Measurements from ENCODE around the gene HMGCL. TPM values are rescaled to one million over a fixed set of nuclear protein-coding genes. Genes with fewer than 3 reads are reported as not detected.

Gene HMGCL
- total RNA-seq, 1 experiment from 2014 or later, result 30.8 TPM

DNA sequence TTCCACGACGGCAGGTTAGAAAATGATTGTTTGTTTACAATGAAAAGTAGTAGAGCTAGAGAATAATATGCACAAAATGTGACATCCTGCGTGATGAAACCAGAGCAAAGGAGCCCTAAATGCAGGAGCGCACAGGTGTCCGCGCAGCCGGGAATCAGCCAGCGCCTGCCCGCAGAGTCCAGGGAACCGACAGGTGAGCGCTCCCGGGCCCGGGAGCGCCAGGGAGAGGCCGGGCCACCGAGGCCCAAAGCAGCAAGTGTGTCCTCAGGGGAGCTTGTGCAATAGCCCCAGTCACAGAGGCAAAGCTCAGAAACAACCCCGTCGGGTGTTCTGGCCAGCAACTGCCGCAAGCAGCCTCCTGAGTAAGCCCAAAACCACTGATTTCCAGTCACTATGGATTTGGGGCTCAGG lies 23.9 kb downstream of the HMGCL start:
- no peak for ATAC-seq
- peak overlapping the region; percentile 86 to 89 for H3K4me3 ChIP-seq (ENCODE audit: low read depth in 2 of 2, low read length in 2 of 2)
- peak overlapping the region; percentile 93 for H3K27ac ChIP-seq (ENCODE audit: low read length)
- H3K36me3 ChIP-seq (ENCODE audit: control insufficient read depth, insufficient read depth, low read length), result peaks cover 8% of the 10 kb centered on the region; the same call in 1 of the 2 replicates
- ChIA-PET CTCF (interaction anchor here (0.6 to 1.2 kb wide), 3 partner anchors 10 to 115 kb away, joined by 4 read pairs; partner anchors contain the start of gene PITHD1), POLR2A (interaction anchor here (0.6 to 0.7 kb wide), 2 partner anchors 54 to 67 kb away, joined by 3 read pairs; no protein-coding TSS in a partner anchor)
- no peaks in the 10 kb centered on the region for H3K9me3 ChIP-seq (ENCODE audit: control insufficient read depth, insufficient read depth, low read depth, low read length)
- peaks cover 27% of the 10 kb centered on the region for H3K4me1 ChIP-seq (ENCODE audit: control insufficient read depth, insufficient read depth, low read length)
- intact Hi-C loops (cut with micrococcal nuclease; ENCODE audit: unreplicated experiment), result no loop called here
- TF ChIP-seq TCF7L2 (IDR thresholded peaks at IDR 0.05; ENCODE audit: low read depth, low read length), result no peak
- TF ChIP-seq, protein P1, sequence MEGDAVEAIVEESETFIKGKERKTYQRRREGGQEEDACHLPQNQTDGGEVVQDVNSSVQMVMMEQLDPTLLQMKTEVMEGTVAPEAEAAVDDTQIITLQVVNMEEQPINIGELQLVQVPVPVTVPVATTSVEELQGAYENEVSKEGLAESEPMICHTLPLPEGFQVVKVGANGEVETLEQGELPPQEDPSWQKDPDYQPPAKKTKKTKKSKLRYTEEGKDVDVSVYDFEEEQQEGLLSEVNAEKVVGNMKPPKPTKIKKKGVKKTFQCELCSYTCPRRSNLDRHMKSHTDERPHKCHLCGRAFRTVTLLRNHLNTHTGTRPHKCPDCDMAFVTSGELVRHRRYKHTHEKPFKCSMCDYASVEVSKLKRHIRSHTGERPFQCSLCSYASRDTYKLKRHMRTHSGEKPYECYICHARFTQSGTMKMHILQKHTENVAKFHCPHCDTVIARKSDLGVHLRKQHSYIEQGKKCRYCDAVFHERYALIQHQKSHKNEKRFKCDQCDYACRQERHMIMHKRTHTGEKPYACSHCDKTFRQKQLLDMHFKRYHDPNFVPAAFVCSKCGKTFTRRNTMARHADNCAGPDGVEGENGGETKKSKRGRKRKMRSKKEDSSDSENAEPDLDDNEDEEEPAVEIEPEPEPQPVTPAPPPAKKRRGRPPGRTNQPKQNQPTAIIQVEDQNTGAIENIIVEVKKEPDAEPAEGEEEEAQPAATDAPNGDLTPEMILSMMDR (IDR thresholded peaks at IDR 0.05), result no peak
- TF ChIP-seq, protein P2, sequence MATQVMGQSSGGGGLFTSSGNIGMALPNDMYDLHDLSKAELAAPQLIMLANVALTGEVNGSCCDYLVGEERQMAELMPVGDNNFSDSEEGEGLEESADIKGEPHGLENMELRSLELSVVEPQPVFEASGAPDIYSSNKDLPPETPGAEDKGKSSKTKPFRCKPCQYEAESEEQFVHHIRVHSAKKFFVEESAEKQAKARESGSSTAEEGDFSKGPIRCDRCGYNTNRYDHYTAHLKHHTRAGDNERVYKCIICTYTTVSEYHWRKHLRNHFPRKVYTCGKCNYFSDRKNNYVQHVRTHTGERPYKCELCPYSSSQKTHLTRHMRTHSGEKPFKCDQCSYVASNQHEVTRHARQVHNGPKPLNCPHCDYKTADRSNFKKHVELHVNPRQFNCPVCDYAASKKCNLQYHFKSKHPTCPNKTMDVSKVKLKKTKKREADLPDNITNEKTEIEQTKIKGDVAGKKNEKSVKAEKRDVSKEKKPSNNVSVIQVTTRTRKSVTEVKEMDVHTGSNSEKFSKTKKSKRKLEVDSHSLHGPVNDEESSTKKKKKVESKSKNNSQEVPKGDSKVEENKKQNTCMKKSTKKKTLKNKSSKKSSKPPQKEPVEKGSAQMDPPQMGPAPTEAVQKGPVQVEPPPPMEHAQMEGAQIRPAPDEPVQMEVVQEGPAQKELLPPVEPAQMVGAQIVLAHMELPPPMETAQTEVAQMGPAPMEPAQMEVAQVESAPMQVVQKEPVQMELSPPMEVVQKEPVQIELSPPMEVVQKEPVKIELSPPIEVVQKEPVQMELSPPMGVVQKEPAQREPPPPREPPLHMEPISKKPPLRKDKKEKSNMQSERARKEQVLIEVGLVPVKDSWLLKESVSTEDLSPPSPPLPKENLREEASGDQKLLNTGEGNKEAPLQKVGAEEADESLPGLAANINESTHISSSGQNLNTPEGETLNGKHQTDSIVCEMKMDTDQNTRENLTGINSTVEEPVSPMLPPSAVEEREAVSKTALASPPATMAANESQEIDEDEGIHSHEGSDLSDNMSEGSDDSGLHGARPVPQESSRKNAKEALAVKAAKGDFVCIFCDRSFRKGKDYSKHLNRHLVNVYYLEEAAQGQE (IDR thresholded peaks at IDR 0.05; ENCODE audit: insufficient read depth in 1 of 2, low read depth in 2 of 2, low read length in 1 of 2), result no peak
- no peak for TF ChIP-seq SIN3A (IDR thresholded peaks at IDR 0.05; ENCODE audit: borderline replicate concordance, insufficient read depth, low read depth, low read length)
- no peak for TF ChIP-seq POLR2AphosphoS5 (IDR thresholded peaks at IDR 0.05; ENCODE audit: low read depth, low read length)
- no peak for DNase-seq (ENCODE audit: low read depth, low spot score)
- no peaks in the 10 kb centered on the region for H3K27me3 ChIP-seq (ENCODE audit: control insufficient read depth, insufficient read depth, low read length)
- in situ Hi-C loops (cut with HindIII; ENCODE audit: low pct_unique_long_range_greater_than_20kb, low sequenced_read_pairs), result no loop called here
- no TSS peak for BruUV-seq (replicated peaks)

DNA sequence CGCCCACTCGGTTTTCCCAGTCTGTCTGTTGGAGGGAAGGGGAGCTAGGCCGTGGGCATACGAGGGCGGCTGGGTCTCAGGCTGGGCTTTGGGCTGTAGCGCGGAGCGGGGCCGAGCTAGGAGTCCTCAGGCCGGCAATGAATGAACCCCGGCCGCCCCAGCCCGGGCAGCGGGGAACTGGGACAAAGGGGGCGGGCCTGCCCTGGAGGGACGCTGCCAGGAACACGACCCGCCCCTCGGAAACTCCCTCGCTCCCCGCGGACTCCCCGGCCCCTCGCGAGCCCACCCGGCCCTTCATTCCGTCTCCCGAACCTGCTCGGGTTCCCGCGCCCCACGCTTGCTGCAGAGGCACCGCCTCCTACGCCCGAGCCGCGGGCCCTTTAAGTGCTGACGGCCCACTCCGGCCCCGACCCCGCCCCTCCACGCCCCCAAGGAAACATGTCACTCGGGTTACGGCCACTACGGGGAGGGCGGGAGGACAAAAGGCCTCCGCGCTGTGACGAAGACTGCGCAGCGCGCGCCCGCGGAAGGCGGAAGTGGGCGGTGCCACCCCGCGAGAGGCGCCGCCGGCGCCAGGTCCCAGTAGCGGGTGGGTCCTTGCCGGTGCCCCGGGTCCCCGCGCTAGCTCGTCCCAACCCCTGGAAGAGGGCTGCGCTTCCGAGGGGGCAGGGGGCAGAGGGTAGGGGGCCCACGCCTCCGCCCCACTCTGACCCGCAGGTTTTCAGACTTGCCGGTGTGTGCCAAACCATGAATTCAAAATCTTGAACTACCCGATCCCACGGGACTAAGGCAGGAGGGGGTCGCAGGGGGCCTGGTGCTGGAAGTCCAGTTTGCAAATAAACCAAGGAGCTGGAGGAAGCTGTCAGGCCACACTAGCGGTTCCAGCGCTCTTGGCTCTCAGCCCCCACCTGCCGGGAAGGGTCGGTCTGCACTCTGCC lies 24.6 kb downstream of the HMGCL start, which contains the start of gene GALE:
TSS of gene GALE (minus strand) at position 355 of the 938 bp plus-strand sequence. CDS start 1,747 bp downstream, outside the sequence.
- CTCF ChIA-PET, result interaction anchor here (0.6 kb wide), 1 partner anchor 10 kb away, joined by 4 read pairs; no protein-coding TSS in a partner anchor
- DNase-seq (ENCODE audit: low read depth, low spot score) (peak; percentile 71), ATAC-seq (peak; percentile 78)
- Histone ChIP-seq H3K27me3 (ENCODE audit: control insufficient read depth, insufficient read depth, low read length) (no peaks in the 10 kb centered on the region), H3K27ac (ENCODE audit: low read length) (peak within 1 kb of the TSS; percentile 94), H3K36me3 (ENCODE audit: control insufficient read depth, insufficient read depth, low read length) (peaks cover 8% of the 10 kb centered on the region; the same call in 1 of the 2 replicates), H3K4me3 (ENCODE audit: low read depth in 2 of 2, low read length in 2 of 2) (peak within 1 kb of the TSS; percentile 86 to 89), H3K9me3 (ENCODE audit: control insufficient read depth, insufficient read depth, low read depth, low read length) (no peaks in the 10 kb centered on the region), H3K4me1 (ENCODE audit: control insufficient read depth, insufficient read depth, low read length) (peaks cover 31% of the 10 kb centered on the region)
- TF ChIP-seq, protein P2 (IDR thresholded peaks at IDR 0.05; ENCODE audit: insufficient read depth in 1 of 2, low read depth in 2 of 2, low read length in 1 of 2), result no peak
- TF ChIP-seq SIN3A (IDR thresholded peaks at IDR 0.05; ENCODE audit: borderline replicate concordance, insufficient read depth, low read depth, low read length), result peak; percentile 97; the same call in 1 of the 2 replicates
- TF ChIP-seq, protein P1 (IDR thresholded peaks at IDR 0.05), result no peak
- peak; percentile 51; the same call in 1 of the 2 replicates for TF ChIP-seq TCF7L2 (IDR thresholded peaks at IDR 0.05; ENCODE audit: low read depth, low read length)
- peak; percentile 87; the same call in 1 of the 2 replicates for TF ChIP-seq POLR2AphosphoS5 (IDR thresholded peaks at IDR 0.05; ENCODE audit: low read depth, low read length)
- BruUV-seq (replicated peaks), result no TSS peak
- in situ Hi-C loops (cut with HindIII; ENCODE audit: low pct_unique_long_range_greater_than_20kb, low sequenced_read_pairs) (no loop called here), intact Hi-C loops (cut with micrococcal nuclease; ENCODE audit: unreplicated experiment) (no loop called here)
- POLR2A ChIA-PET, result interaction anchor here (0.7 to 1.0 kb wide), 2 partner anchors 9 to 491 kb away, joined by 4 to 8 read pairs; no protein-coding TSS in a partner anchor
